ENCODE measurements around the gene LY6G6C. TPM values are rescaled to one million over a fixed set of nuclear protein-coding genes. Genes with fewer than 3 reads are reported as not detected.

Gene LY6G6C
- total and polyA plus RNA-seq, 2 experiments from 2014 or later: not detected

GRCh38 chr6:31669676-31670075 is 51.9 kb downstream of the LY6G6C start, which contains the start of gene LY6G5B:
Gene LY6G5B (plus strand): TSS chr6:31669976. CDS start chr6:31670951, 975 bp downstream.
- Histone ChIP-seq H3K36me3 (ENCODE audit: insufficient read depth) (peaks cover 34% of the 10 kb centered on the region), H3K9me2 (ENCODE audit: insufficient read depth) (no peaks in the 10 kb centered on the region), H3K27ac (ENCODE audit: low read depth) (no peak within 1 kb of the TSS), H3K4me2 (no peak within 1 kb of the TSS), H3K4me1 (ENCODE audit: insufficient read depth) (peaks cover 3% of the 10 kb centered on the region; the same call in 1 of the 2 replicates), H2AFZ (no peak within 1 kb of the TSS), H3K79me2 (replicated peaks; ENCODE audit: insufficient read depth) (peaks cover 29% of the 10 kb centered on the region), H3F3A (replicated peaks; ENCODE audit: low read depth) (peaks cover 2% of the 10 kb centered on the region; the same call in 1 of the 2 replicates), H3K27me3 (ENCODE audit: insufficient read depth) (no peaks in the 10 kb centered on the region), H3K4me3 (no peak within 1 kb of the TSS), H4K20me1 (replicated peaks; ENCODE audit: insufficient read depth) (peaks cover 12% of the 10 kb centered on the region; the same call in 1 of the 2 replicates)
- no peak within 1 kb of the TSS; the same call in 2 of the 3 replicates for H3K4me3 Mint-ChIP-seq
- no peaks in the 10 kb centered on the region; the same call in 2 of the 3 replicates for H3K9me3 Mint-ChIP-seq
- no peak within 1 kb of the TSS for H3K27ac Mint-ChIP-seq
- ATAC-seq (no peak), DNase-seq (ENCODE audit: low spot score) (no peak)
- TF ChIP-seq ZNF331 (CRISPR knock-in tag; IDR thresholded peaks at IDR 0.05; ENCODE audit: low read depth) (no peak), REST (IDR thresholded peaks at IDR 0.05; ENCODE audit: unreplicated experiment) (no peak), CREB1 (CRISPR knock-in tag; IDR thresholded peaks at IDR 0.05; ENCODE audit: low read depth) (no peak), EZH2phosphoT487 (IDR thresholded peaks at IDR 0.05; ENCODE audit: unreplicated experiment) (no peak), NANOG (IDR thresholded peaks at IDR 0.05; ENCODE audit: borderline replicate concordance) (no peak), STAT1 (IDR thresholded peaks at IDR 0.05; ENCODE audit: unreplicated experiment) (no peak), ZNF462 (CRISPR knock-in tag; IDR thresholded peaks at IDR 0.05) (no peak), JUNB (IDR thresholded peaks at IDR 0.05; ENCODE audit: unreplicated experiment) (no peak)
- H3K27me3 Mint-ChIP-seq (ENCODE audit: insufficient read depth, low read depth, poor library complexity): peaks cover 18% of the 10 kb centered on the region
- peaks cover 10% of the 10 kb centered on the region for H3K4me1 Mint-ChIP-seq
- peaks cover 75% of the 10 kb centered on the region for H3K36me3 Mint-ChIP-seq (ENCODE audit: low read depth)

Small RNAs within 50 kb of the gene (microRNA-seq; reads per million reads assigned to microRNA genes)
- not detected for gene MIR4646

Small RNAs within 50 kb of the gene (small RNA-seq; reads per million reads assigned to genes)
- not detected for gene LY6G6D (ENCODE audit: low replicate concordance)
- not detected for gene MIR4646 (ENCODE audit: low replicate concordance)
- not detected for gene MSH5-SAPCD1 (ENCODE audit: low replicate concordance)
- not detected for gene RNU6-850P (ENCODE audit: low replicate concordance)
- not detected for gene SAPCD1 (ENCODE audit: low replicate concordance)

Other genes starting within 250 kb of the LY6G6C start
Only the 30 nearest of the 41 such genes appear.
- gene LTA, start 149.5 kb downstream of the LY6G6C start, total RNA-seq (2014; rRNA removed; shearing (Covaris generic)): not detected in 2 replicates
- gene LTA, start 149.5 kb downstream of the LY6G6C start, polyA plus RNA-seq (2016; fragmentation: Nextera tagmentation; extraction: Ambion mirVana): not detected in 2 replicates
- not detected in 2 replicates for gene TNF, start 146.2 kb downstream of the LY6G6C start, total RNA-seq (2014; rRNA removed; shearing (Covaris generic))
- 0.11 TPM in 1 of 2 replicates, not detected in the other for gene TNF, start 146.2 kb downstream of the LY6G6C start, polyA plus RNA-seq (2016; fragmentation: Nextera tagmentation; extraction: Ambion mirVana)
- gene LTB, start 139.3 kb downstream of the LY6G6C start, total RNA-seq (2014; rRNA removed; shearing (Covaris generic)): not detected in 2 replicates
- 0.83 and 1.7 TPM in 2 replicates for gene LTB, start 139.3 kb downstream of the LY6G6C start, polyA plus RNA-seq (2016; fragmentation: Nextera tagmentation; extraction: Ambion mirVana)
- not detected in 2 replicates for gene LST1, start 135.5 kb downstream of the LY6G6C start, total RNA-seq (2014; rRNA removed; shearing (Covaris generic))
- 0.37 TPM in 1 of 2 replicates, not detected in the other for gene LST1, start 135.5 kb downstream of the LY6G6C start, polyA plus RNA-seq (2016; fragmentation: Nextera tagmentation; extraction: Ambion mirVana)
- gene NCR3, start 128.7 kb downstream of the LY6G6C start, total RNA-seq (2014; rRNA removed; shearing (Covaris generic)): not detected in 2 replicates
- not detected in 2 replicates for gene NCR3, start 128.7 kb downstream of the LY6G6C start, polyA plus RNA-seq (2016; fragmentation: Nextera tagmentation; extraction: Ambion mirVana)
- gene AIF1, start 106.5 kb downstream of the LY6G6C start, total RNA-seq (2014; rRNA removed; shearing (Covaris generic)): 6.2 and 13.3 TPM in 2 replicates
- gene AIF1, start 106.5 kb downstream of the LY6G6C start, polyA plus RNA-seq (2016; fragmentation: Nextera tagmentation; extraction: Ambion mirVana): 33.7 and 36.2 TPM in 2 replicates
- gene PRRC2A, start 101.0 kb downstream of the LY6G6C start, total RNA-seq (2014; rRNA removed; shearing (Covaris generic)): 223 and 273 TPM in 2 replicates
- gene PRRC2A, start 101.0 kb downstream of the LY6G6C start, polyA plus RNA-seq (2016; fragmentation: Nextera tagmentation; extraction: Ambion mirVana): 213 and 238 TPM in 2 replicates
- gene BAG6, start 69.1 kb downstream of the LY6G6C start, total RNA-seq (2014; rRNA removed; shearing (Covaris generic)): 289 and 292 TPM in 2 replicates
- 169 and 183 TPM in 2 replicates for gene BAG6, start 69.1 kb downstream of the LY6G6C start, polyA plus RNA-seq (2016; fragmentation: Nextera tagmentation; extraction: Ambion mirVana)
- 1.2 and 4.2 TPM in 2 replicates for gene APOM, start 65.9 kb downstream of the LY6G6C start, total RNA-seq (2014; rRNA removed; shearing (Covaris generic))
- gene APOM, start 65.9 kb downstream of the LY6G6C start, polyA plus RNA-seq (2016; fragmentation: Nextera tagmentation; extraction: Ambion mirVana): 10.0 and 10.7 TPM in 2 replicates
- gene C6orf47, start 61.0 kb downstream of the LY6G6C start, total RNA-seq (2014; rRNA removed; shearing (Covaris generic)): 12.8 and 15.0 TPM in 2 replicates
- 9.4 TPM in 2 replicates for gene C6orf47, start 61.0 kb downstream of the LY6G6C start, polyA plus RNA-seq (2016; fragmentation: Nextera tagmentation; extraction: Ambion mirVana)
- gene GPANK1, start 56.7 kb downstream of the LY6G6C start, total RNA-seq (2014; rRNA removed; shearing (Covaris generic)): 24.6 and 27.1 TPM in 2 replicates
- 49.2 and 54.0 TPM in 2 replicates for gene GPANK1, start 56.7 kb downstream of the LY6G6C start, polyA plus RNA-seq (2016; fragmentation: Nextera tagmentation; extraction: Ambion mirVana)
- 210 and 260 TPM in 2 replicates for gene CSNK2B, start 55.7 kb downstream of the LY6G6C start, total RNA-seq (2014; rRNA removed; shearing (Covaris generic))
- 271 and 282 TPM in 2 replicates for gene CSNK2B, start 55.7 kb downstream of the LY6G6C start, polyA plus RNA-seq (2016; fragmentation: Nextera tagmentation; extraction: Ambion mirVana)
- 3.8 and 7.9 TPM in 2 replicates for gene LY6G5B, start 51.8 kb downstream of the LY6G6C start, total RNA-seq (2014; rRNA removed; shearing (Covaris generic))
- 8.4 and 8.5 TPM in 2 replicates for gene LY6G5B, start 51.8 kb downstream of the LY6G6C start, polyA plus RNA-seq (2016; fragmentation: Nextera tagmentation; extraction: Ambion mirVana)
- 1.1 TPM in 1 of 2 replicates, not detected in the other for gene LY6G5C, start 40.7 kb downstream of the LY6G6C start, total RNA-seq (2014; rRNA removed; shearing (Covaris generic))
- 2.1 TPM in 2 replicates for gene LY6G5C, start 40.7 kb downstream of the LY6G6C start, polyA plus RNA-seq (2016; fragmentation: Nextera tagmentation; extraction: Ambion mirVana)
- gene ABHD16A, start 18.4 kb downstream of the LY6G6C start, total RNA-seq (2014; rRNA removed; shearing (Covaris generic)): 29.7 and 37.0 TPM in 2 replicates
- gene ABHD16A, start 18.4 kb downstream of the LY6G6C start, polyA plus RNA-seq (2016; fragmentation: Nextera tagmentation; extraction: Ambion mirVana): 25.9 and 26.9 TPM in 2 replicates
- not detected in 2 replicates for gene LY6G6F, start 14.9 kb downstream of the LY6G6C start, total RNA-seq (2014; rRNA removed; shearing (Covaris generic))
- not detected in 2 replicates for gene LY6G6F, start 14.9 kb downstream of the LY6G6C start, polyA plus RNA-seq (2016; fragmentation: Nextera tagmentation; extraction: Ambion mirVana)
- not detected in 2 replicates for gene LY6G6D, start 6.4 kb downstream of the LY6G6C start, total RNA-seq (2014; rRNA removed; shearing (Covaris generic))
- gene LY6G6D, start 6.4 kb downstream of the LY6G6C start, polyA plus RNA-seq (2016; fragmentation: Nextera tagmentation; extraction: Ambion mirVana): not detected in 2 replicates
- gene MPIG6B, start 1.6 kb upstream of the LY6G6C start, total RNA-seq (2014; rRNA removed; shearing (Covaris generic)): not detected in 2 replicates
- gene MPIG6B, start 1.6 kb upstream of the LY6G6C start, polyA plus RNA-seq (2016; fragmentation: Nextera tagmentation; extraction: Ambion mirVana): 0.12 and 0.13 TPM in 2 replicates
- 58.7 and 62.2 TPM in 2 replicates for gene DDAH2, start 7.6 kb upstream of the LY6G6C start, total RNA-seq (2014; rRNA removed; shearing (Covaris generic))
- 65.0 and 65.1 TPM in 2 replicates for gene DDAH2, start 7.6 kb upstream of the LY6G6C start, polyA plus RNA-seq (2016; fragmentation: Nextera tagmentation; extraction: Ambion mirVana)
- gene CLIC1, start 14.8 kb upstream of the LY6G6C start, total RNA-seq (2014; rRNA removed; shearing (Covaris generic)): 226 and 269 TPM in 2 replicates
- 269 and 296 TPM in 2 replicates for gene CLIC1, start 14.8 kb upstream of the LY6G6C start, polyA plus RNA-seq (2016; fragmentation: Nextera tagmentation; extraction: Ambion mirVana)
- gene MSH5, start 18.3 kb upstream of the LY6G6C start, total RNA-seq (2014; rRNA removed; shearing (Covaris generic)): 23.9 and 27.2 TPM in 2 replicates
- gene MSH5, start 18.3 kb upstream of the LY6G6C start, polyA plus RNA-seq (2016; fragmentation: Nextera tagmentation; extraction: Ambion mirVana): 12.1 and 12.8 TPM in 2 replicates
- 3.9 TPM in 1 of 2 replicates, not detected in the other for gene SAPCD1, start 40.9 kb upstream of the LY6G6C start, total RNA-seq (2014; rRNA removed; shearing (Covaris generic))
- 4.5 and 5.0 TPM in 2 replicates for gene SAPCD1, start 40.9 kb upstream of the LY6G6C start, polyA plus RNA-seq (2016; fragmentation: Nextera tagmentation; extraction: Ambion mirVana)
- gene VWA7, start 55.6 kb upstream of the LY6G6C start, total RNA-seq (2014; rRNA removed; shearing (Covaris generic)): 0.07 and 0.12 TPM in 2 replicates
- gene VWA7, start 55.6 kb upstream of the LY6G6C start, polyA plus RNA-seq (2016; fragmentation: Nextera tagmentation; extraction: Ambion mirVana): 0.36 and 0.75 TPM in 2 replicates
- gene VARS1, start 74.0 kb upstream of the LY6G6C start, total RNA-seq (2014; rRNA removed; shearing (Covaris generic)): 137 and 153 TPM in 2 replicates
- 66.0 and 71.2 TPM in 2 replicates for gene VARS1, start 74.0 kb upstream of the LY6G6C start, polyA plus RNA-seq (2016; fragmentation: Nextera tagmentation; extraction: Ambion mirVana)
- gene LSM2, start 85.2 kb upstream of the LY6G6C start, total RNA-seq (2014; rRNA removed; shearing (Covaris generic)): 93.5 and 106 TPM in 2 replicates
- gene LSM2, start 85.2 kb upstream of the LY6G6C start, polyA plus RNA-seq (2016; fragmentation: Nextera tagmentation; extraction: Ambion mirVana): 140 and 143 TPM in 2 replicates
- gene HSPA1L, start 93.5 kb upstream of the LY6G6C start, total RNA-seq (2014; rRNA removed; shearing (Covaris generic)): 0.50 and 0.83 TPM in 2 replicates
- 0.44 and 0.49 TPM in 2 replicates for gene HSPA1L, start 93.5 kb upstream of the LY6G6C start, polyA plus RNA-seq (2016; fragmentation: Nextera tagmentation; extraction: Ambion mirVana)
- 57.1 and 58.3 TPM in 2 replicates for gene HSPA1A, start 93.8 kb upstream of the LY6G6C start, total RNA-seq (2014; rRNA removed; shearing (Covaris generic))
- gene HSPA1A, start 93.8 kb upstream of the LY6G6C start, polyA plus RNA-seq (2016; fragmentation: Nextera tagmentation; extraction: Ambion mirVana): 36.1 and 39.1 TPM in 2 replicates
- gene HSPA1B, start 106.0 kb upstream of the LY6G6C start, total RNA-seq (2014; rRNA removed; shearing (Covaris generic)): 102 and 113 TPM in 2 replicates
- gene HSPA1B, start 106.0 kb upstream of the LY6G6C start, polyA plus RNA-seq (2016; fragmentation: Nextera tagmentation; extraction: Ambion mirVana): 25.9 and 31.7 TPM in 2 replicates
- 41.1 and 47.4 TPM in 2 replicates for gene NEU1, start 141.1 kb upstream of the LY6G6C start, total RNA-seq (2014; rRNA removed; shearing (Covaris generic))
- 31.4 and 32.3 TPM in 2 replicates for gene NEU1, start 141.1 kb upstream of the LY6G6C start, polyA plus RNA-seq (2016; fragmentation: Nextera tagmentation; extraction: Ambion mirVana)
- gene SLC44A4, start 157.3 kb upstream of the LY6G6C start, total RNA-seq (2014; rRNA removed; shearing (Covaris generic)): 3.7 and 4.6 TPM in 2 replicates
- gene SLC44A4, start 157.3 kb upstream of the LY6G6C start, polyA plus RNA-seq (2016; fragmentation: Nextera tagmentation; extraction: Ambion mirVana): 1.1 and 1.2 TPM in 2 replicates